ENCODE data around the gene P2RY13. TPM values are rescaled to one million over a fixed set of nuclear protein-coding genes. Genes with fewer than 3 reads are reported as not detected.

The P2RY13 gene
- total RNA-seq, 2 experiments from 2014 or later: not detected

DNA sequence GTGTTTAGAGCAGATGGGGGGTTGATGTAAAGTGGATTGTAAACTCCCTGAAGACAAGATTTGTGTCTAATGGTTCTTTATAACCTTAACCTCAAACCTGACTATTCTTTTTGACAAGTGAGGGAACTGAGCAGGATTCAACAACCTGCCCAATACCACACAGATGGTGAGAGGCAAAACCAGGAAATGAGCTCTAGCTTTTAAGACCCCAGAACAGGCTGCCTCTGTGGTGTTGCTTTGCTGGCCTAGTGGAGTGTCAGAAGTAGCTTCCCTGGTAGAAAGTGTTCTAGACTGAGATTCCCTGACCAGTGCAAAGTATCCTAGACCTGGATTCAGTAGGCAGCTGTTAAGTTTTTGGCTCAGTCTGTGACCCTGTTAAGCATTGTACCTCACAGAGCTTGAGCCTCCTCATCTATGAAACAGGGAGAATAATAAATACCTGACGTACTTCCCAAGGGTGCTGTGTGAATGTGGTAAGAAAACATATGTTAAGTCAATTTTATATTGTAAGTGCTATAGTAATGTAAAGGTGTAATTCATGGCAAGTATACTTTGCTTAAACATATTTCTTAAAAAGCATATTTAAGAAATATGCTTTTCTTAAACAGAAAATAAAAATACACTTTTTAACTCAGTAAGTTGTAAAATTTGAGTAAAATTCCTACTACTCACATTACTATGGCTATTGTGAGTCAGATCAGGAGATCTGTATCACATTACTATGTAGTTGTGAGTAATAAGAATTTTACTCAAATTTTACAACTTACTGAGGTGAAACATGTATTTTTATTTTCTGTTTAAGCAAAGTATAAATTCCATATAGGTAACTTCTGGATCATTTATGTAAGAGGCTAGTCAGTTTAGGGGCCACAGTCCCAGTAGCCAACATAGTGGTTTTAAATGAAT is 21.5 kb downstream of the P2RY13 start:
- ATAC-seq (peak; percentile 44), DNase-seq (no peak)
- H3K27ac Mint-ChIP-seq: peak overlapping the region; percentile 63
- CTCF ChIA-PET: interaction anchor here (0.5 to 1.7 kb wide), 8 partner anchors 8 to 1094 kb away, joined by 3 to 8 read pairs (median 4); partner anchors contain the start of genes GPR87 and P2RY14
- no peaks in the 10 kb centered on the region for H3K36me3 Mint-ChIP-seq (ENCODE audit: low read depth)
- H3K4me1 Mint-ChIP-seq: peaks cover 60% of the 10 kb centered on the region
- POLR2A ChIA-PET: interaction anchor here (0.5 to 1.3 kb wide), 2 partner anchors 9 to 98 kb away, joined by 4 to 7 read pairs; partner anchors contain the start of gene GPR87
- intact Hi-C loops (cut with DNase I, micrococcal nuclease): loop anchor here (5.0 to 10.0 kb wide), 4 partner anchors 331 to 1827 kb away; no protein-coding TSS in a partner anchor
- H3K9me3 Mint-ChIP-seq (ENCODE audit: low read depth): no peaks in the 10 kb centered on the region
- H3K27me3 Mint-ChIP-seq: peaks cover 4% of the 10 kb centered on the region
- H3K4me3 Mint-ChIP-seq: no peak overlapping the region

DNA sequence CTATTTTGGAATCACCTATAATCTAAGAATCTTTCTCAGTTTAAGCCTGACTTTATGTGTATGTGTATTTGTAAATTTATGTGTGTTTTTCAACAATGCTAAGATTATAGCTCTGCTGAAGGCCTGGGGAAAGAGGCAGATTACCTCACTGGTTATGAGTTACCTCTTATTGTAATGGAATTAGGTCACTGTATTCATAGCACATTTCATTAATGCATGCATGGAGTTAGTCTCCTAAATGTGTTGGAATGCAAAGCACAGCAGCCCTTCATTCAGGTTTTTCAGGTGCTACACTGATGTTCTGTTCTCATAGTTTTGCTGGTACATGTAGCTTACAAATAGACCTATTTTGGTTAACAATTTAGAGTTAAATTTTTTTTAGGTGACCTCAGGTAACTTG is 22.2 kb downstream of the P2RY13 start:
- intact Hi-C loops (cut with DNase I, micrococcal nuclease): loop anchor here (5.0 to 10.0 kb wide), 4 partner anchors 330 to 1828 kb away; no protein-coding TSS in a partner anchor
- Mint-ChIP-seq H3K4me3 (no peak overlapping the region), H3K9me3 (ENCODE audit: low read depth) (no peaks in the 10 kb centered on the region), H3K27ac (peak overlapping the region; percentile 69), H3K27me3 (peaks cover 8% of the 10 kb centered on the region), H3K36me3 (ENCODE audit: low read depth) (no peaks in the 10 kb centered on the region), H3K4me1 (peaks cover 65% of the 10 kb centered on the region)
- DNase-seq (no peak), ATAC-seq (no peak)
- POLR2A ChIA-PET: interaction anchor here (1.3 kb wide), 1 partner anchor 9 kb away, joined by 7 read pairs; the partner anchor contains the start of gene GPR87
- CTCF ChIA-PET: interaction anchor here (0.6 to 1.7 kb wide), 9 partner anchors 9 to 1095 kb away, joined by 3 to 8 read pairs (median 3); partner anchors contain the start of genes GPR87 and P2RY14

DNA sequence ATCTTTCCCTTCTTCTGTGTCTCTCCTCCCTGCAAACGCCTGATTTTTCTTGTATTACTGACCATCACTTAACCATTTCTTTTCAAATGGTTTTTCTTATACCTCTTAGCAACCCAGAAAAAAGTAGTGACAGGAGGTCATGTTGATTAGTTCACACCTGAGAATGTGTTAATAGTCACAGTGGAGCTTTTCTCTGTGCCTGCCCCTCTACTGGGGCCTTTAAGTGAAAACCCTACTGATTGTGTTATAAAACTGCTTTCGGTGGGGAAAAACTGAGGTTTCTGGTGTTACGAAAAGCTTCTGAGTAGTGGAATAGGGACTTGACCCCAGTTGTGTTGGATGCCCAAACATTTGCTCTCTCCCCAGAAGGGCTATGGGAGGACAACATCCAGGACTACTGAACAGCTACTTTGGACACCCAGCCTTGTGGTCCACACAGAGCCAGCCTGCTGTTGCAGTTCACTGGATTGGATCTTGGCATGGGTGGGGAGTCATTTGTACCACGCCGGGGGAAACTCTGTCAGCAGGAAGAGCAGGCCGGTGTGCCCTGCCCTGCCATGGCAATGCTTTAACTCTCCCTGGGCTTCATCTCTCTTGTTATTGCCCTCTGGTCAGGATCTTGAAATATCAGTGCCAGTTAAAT is 23.1 kb downstream of the P2RY13 start:
- Mint-ChIP-seq H3K4me3 (peak overlapping the region; percentile 40), H3K27ac (peak overlapping the region; percentile 69), H3K27me3 (peaks cover 10% of the 10 kb centered on the region), H3K36me3 (ENCODE audit: low read depth) (no peaks in the 10 kb centered on the region), H3K4me1 (peaks cover 72% of the 10 kb centered on the region), H3K9me3 (ENCODE audit: low read depth) (no peaks in the 10 kb centered on the region)
- DNase-seq: no peak
- intact Hi-C loops (cut with DNase I, micrococcal nuclease): loop anchor here (5.0 to 10.0 kb wide), 4 partner anchors 329 to 1829 kb away; no protein-coding TSS in a partner anchor
- CTCF ChIA-PET: interaction anchor here (0.8 to 2.9 kb wide), 11 partner anchors 10 to 150 kb away, joined by 3 to 9 read pairs (median 3); partner anchors contain the start of gene GPR87
- POLR2A ChIA-PET: interaction anchor here (0.8 to 2.3 kb wide), 2 partner anchors 10 to 101 kb away, joined by 3 to 16 read pairs; partner anchors contain the start of gene GPR87
- ATAC-seq: no peak

DNA sequence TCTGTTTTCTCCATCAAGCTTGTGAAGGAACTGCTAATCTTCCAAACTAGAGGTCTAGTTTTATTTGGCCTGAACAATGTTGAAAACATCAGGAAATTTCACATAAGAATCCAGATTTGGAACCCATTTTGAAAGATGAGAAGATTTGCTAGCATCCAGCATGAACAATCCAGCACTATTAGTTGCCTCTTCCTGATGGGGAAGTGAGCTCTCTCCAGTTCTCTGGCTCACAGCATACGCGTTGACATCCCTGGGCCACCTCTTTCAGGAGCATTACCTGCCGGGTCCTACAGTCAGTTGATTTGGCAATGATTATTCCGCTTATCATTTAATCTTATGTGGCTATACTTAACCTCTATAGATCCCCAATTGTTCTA is 23.6 kb downstream of the P2RY13 start:
- ATAC-seq: no peak
- Mint-ChIP-seq H3K27me3 (peaks cover 11% of the 10 kb centered on the region), H3K4me3 (peak overlapping the region; percentile 40), H3K36me3 (ENCODE audit: low read depth) (no peaks in the 10 kb centered on the region), H3K27ac (peak overlapping the region; percentile 69), H3K4me1 (peaks cover 76% of the 10 kb centered on the region), H3K9me3 (ENCODE audit: low read depth) (no peaks in the 10 kb centered on the region)
- CTCF ChIA-PET: interaction anchor here (0.8 to 2.9 kb wide), 10 partner anchors 10 to 149 kb away, joined by 3 to 15 read pairs (median 4); no protein-coding TSS in a partner anchor
- POLR2A ChIA-PET: interaction anchor here (0.6 to 2.3 kb wide), 4 partner anchors 11 to 1583 kb away, joined by 3 to 16 read pairs (median 3); partner anchors contain the start of gene GPR87
- intact Hi-C loops (cut with DNase I, micrococcal nuclease): loop anchor here (1.0 to 10.0 kb wide), 13 partner anchors 11 to 1829 kb away; partner anchors contain the start of genes GPR87 (in 2 of the 2) and GPR171 (in 1 of the 2)
- no peak for DNase-seq

GRCh38 chr3:151305060-151305774 is 24.1 kb downstream of the P2RY13 start:
- H3K4me3 Mint-ChIP-seq: peak overlapping the region; percentile 40
- DNase-seq (peak; percentile 51), ATAC-seq (peak; percentile 80)
- H3K36me3 Mint-ChIP-seq (ENCODE audit: low read depth): no peaks in the 10 kb centered on the region
- H3K4me1 Mint-ChIP-seq: peaks cover 78% of the 10 kb centered on the region
- ChIA-PET CTCF (interaction anchor here (0.6 to 2.9 kb wide), 12 partner anchors 11 to 169 kb away, joined by 3 to 15 read pairs (median 4); partner anchors contain the start of gene GPR87), POLR2A (interaction anchor here (0.5 to 2.3 kb wide), 6 partner anchors 11 to 1584 kb away, joined by 3 to 16 read pairs (median 4); partner anchors contain the start of gene GPR87)
- peak overlapping the region; percentile 69 for H3K27ac Mint-ChIP-seq
- intact Hi-C loops (cut with DNase I, micrococcal nuclease): loop anchor here (1.0 to 10.0 kb wide), 13 partner anchors 11 to 1830 kb away; partner anchors contain the start of genes GPR87 (in 2 of the 2) and GPR171 (in 1 of the 2)
- peaks cover 14% of the 10 kb centered on the region for H3K27me3 Mint-ChIP-seq
- no peaks in the 10 kb centered on the region for H3K9me3 Mint-ChIP-seq (ENCODE audit: low read depth)

GRCh38 chr3:151303751-151304150 is 25.6 kb downstream of the P2RY13 start:
- ChIA-PET CTCF (interaction anchor here (0.7 to 2.9 kb wide), 5 partner anchors 11 to 22 kb away, joined by 3 to 9 read pairs (median 3); partner anchors contain the start of gene GPR87), POLR2A (interaction anchor here (0.7 kb wide), 1 partner anchor 133 kb away, joined by 3 read pairs; no protein-coding TSS in a partner anchor)
- no peaks in the 10 kb centered on the region for H3K9me3 Mint-ChIP-seq (ENCODE audit: low read depth)
- ATAC-seq (no peak), DNase-seq (no peak)
- no peak overlapping the region for H3K4me3 Mint-ChIP-seq
- intact Hi-C loops (cut with DNase I, micrococcal nuclease): loop anchor here (2.0 to 10.0 kb wide), 5 partner anchors 13 to 1831 kb away; no protein-coding TSS in a partner anchor
- H3K36me3 Mint-ChIP-seq (ENCODE audit: low read depth): no peaks in the 10 kb centered on the region
- H3K27ac Mint-ChIP-seq: no peak overlapping the region
- H3K27me3 Mint-ChIP-seq: peaks cover 20% of the 10 kb centered on the region
- H3K4me1 Mint-ChIP-seq: peaks cover 71% of the 10 kb centered on the region

- no peak overlapping the region for H3K4me3 Mint-ChIP-seq
- CTCF ChIA-PET: interaction anchor here (1.3 kb wide), 1 partner anchor 15 kb away, joined by 4 read pairs; no protein-coding TSS in a partner anchor
- POLR2A ChIA-PET: no interaction called here
- H3K27me3 Mint-ChIP-seq: peaks cover 31% of the 10 kb centered on the region
- no peak for DNase-seq
- H3K4me1 Mint-ChIP-seq: peaks cover 53% of the 10 kb centered on the region
- no peaks in the 10 kb centered on the region for H3K9me3 Mint-ChIP-seq (ENCODE audit: low read depth)
- ATAC-seq: peak; percentile 46
- H3K36me3 Mint-ChIP-seq (ENCODE audit: low read depth): peaks cover 1% of the 10 kb centered on the region
- intact Hi-C loops (cut with DNase I, micrococcal nuclease): loop anchor here (10.0 kb wide), 2 partner anchors 567 to 1833 kb away; no protein-coding TSS in a partner anchor
- peak overlapping the region; percentile 7 for H3K27ac Mint-ChIP-seq
Observed at GRCh38 chr3:151301787-151302186, 27.6 kb downstream of the P2RY13 start.

DNA sequence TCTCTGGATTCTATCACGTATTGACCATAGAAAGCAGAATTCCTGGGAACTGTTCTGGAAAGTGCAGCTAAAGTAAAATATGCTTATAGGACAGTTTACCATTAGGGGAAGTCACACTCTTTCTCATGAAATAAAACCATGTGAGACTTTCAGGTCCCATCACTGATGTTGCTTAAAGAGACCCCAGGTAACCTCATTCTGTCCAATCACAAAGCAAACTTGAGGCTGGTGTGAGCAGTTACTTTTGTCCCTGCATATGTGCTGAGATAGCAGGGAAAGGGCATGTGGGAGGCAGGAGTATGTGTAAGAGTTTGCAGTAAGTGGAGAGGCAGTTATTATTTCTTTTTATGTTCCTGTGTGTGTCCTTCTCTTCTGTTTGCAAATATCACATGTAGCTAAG is 28.8 kb downstream of the P2RY13 start:
- ATAC-seq (no peak), DNase-seq (no peak)
- Mint-ChIP-seq H3K27me3 (peaks cover 31% of the 10 kb centered on the region), H3K36me3 (ENCODE audit: low read depth) (peaks cover 1% of the 10 kb centered on the region), H3K27ac (peak overlapping the region; percentile 16), H3K4me1 (peaks cover 41% of the 10 kb centered on the region), H3K9me3 (ENCODE audit: low read depth) (no peaks in the 10 kb centered on the region), H3K4me3 (no peak overlapping the region)
- CTCF ChIA-PET: interaction anchor here (0.7 to 1.5 kb wide), 6 partner anchors 9 to 132 kb away, joined by 3 to 6 read pairs (median 4); no protein-coding TSS in a partner anchor
- POLR2A ChIA-PET: interaction anchor here (1.1 kb wide), 1 partner anchor 28 kb away, joined by 4 read pairs; no protein-coding TSS in a partner anchor
- intact Hi-C loops (cut with DNase I, micrococcal nuclease): loop anchor here (10.0 kb wide), 2 partner anchors 566 to 1834 kb away; no protein-coding TSS in a partner anchor

DNA sequence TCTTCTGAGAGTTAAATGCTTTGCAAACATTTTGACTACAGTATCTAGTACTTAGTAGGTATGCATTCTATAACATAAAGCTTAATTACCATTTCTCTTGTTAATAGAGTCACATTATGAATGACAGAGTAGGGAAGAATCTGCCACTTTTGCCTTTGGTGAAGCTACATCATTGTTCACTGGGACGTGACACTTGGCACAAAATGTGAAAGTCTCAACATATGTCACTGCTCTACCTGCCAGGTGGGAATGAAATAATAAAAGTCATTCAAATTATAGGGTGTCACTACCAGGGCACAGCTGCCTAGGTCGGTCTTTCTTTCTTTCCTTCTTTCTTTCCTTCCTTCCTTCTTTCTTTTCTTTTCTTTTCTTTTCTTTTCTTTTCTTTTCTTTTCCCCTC is 30.3 kb downstream of the P2RY13 start:
- H3K36me3 Mint-ChIP-seq (ENCODE audit: low read depth): peaks cover 1% of the 10 kb centered on the region
- no peak overlapping the region for H3K4me3 Mint-ChIP-seq
- H3K9me3 Mint-ChIP-seq (ENCODE audit: low read depth): no peaks in the 10 kb centered on the region
- ATAC-seq (no peak), DNase-seq (no peak)
- ChIA-PET POLR2A (no interaction called here), CTCF (interaction anchor here (1.2 kb wide), 1 partner anchor 30 kb away, joined by 4 read pairs; no protein-coding TSS in a partner anchor)
- intact Hi-C loops (cut with DNase I, micrococcal nuclease): no loop called here
- peaks cover 31% of the 10 kb centered on the region for H3K27me3 Mint-ChIP-seq
- no peak overlapping the region for H3K27ac Mint-ChIP-seq
- H3K4me1 Mint-ChIP-seq: peaks cover 29% of the 10 kb centered on the region

DNA sequence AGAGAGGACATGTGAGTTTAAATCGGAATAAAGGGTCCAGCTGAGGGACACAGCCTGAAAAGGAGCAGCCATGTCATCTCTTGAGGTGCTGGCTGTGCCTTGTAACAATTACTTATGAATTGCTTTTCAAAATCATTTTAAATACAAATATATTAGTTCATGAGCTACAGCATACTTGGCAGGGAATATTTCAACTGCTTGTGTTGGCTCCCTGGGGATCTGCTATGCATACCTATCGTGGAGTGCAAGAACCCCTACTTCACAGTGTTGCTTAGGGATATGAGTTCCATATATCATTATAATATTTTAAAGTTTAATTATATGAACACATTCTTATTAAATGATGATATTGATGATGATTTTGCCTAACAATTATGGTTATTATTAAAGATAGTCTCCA is 31.9 kb downstream of the P2RY13 start:
- DNase-seq (no peak), ATAC-seq (no peak)
- Mint-ChIP-seq H3K9me3 (ENCODE audit: low read depth) (no peaks in the 10 kb centered on the region), H3K4me1 (peaks cover 19% of the 10 kb centered on the region), H3K4me3 (no peak overlapping the region), H3K27me3 (peaks cover 23% of the 10 kb centered on the region), H3K27ac (no peak overlapping the region), H3K36me3 (ENCODE audit: low read depth) (peaks cover 1% of the 10 kb centered on the region)
- intact Hi-C loops (cut with DNase I, micrococcal nuclease): no loop called here
- CTCF ChIA-PET: interaction anchor here (0.6 kb wide), 1 partner anchor 80 kb away, joined by 3 read pairs; no protein-coding TSS in a partner anchor
- POLR2A ChIA-PET: no interaction called here

Data from activated CD4-positive, alpha-beta T cell treated with anti-CD3 and anti-CD28 coated beads for 36 hours (primary cell).